Muscle of back (tissue), 11 donors: ENCODE results near the gene VTN. TPM values are rescaled to one million over a fixed set of nuclear protein-coding genes. Genes with fewer than 3 reads are reported as not detected.

Experiments
- DNase-seq, 3 donors: peaks; one replicate each; pipeline versions ENCODE4 v3.0.0 to v3.0.0-alpha.2; 2013
- polyA plus RNA-seq, 10 donors: library from polyadenylated mRNA; unstranded; fragments of 120-200 nt; gene quantifications; one replicate each; pipeline ENCODE4 v1.2.1, GENCODE V29; 2013; ENCODE audit not compliant: insufficient read length in 10 of 10

VTN gene
- polyA plus RNA-seq, 10 donors = 0.17 to 2.7 (median 0.46) TPM

DNA sequence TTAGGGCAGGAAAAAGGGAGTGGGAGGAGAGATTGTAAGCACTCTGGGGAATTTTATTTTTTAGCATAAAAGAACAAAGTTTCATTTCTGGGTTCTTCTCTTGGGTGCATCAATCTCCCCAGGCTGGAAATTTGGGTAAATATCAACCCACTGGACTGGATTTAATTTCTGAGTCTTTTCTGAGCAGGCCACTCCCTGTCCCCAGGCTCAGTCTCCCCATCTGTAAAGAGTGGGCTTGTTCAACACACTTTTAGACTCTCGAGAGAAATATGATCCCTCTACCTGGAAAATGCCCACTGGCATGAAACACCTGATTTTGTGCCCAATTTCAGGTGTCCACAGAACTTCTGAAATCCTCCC is 617 bp upstream of the VTN start:
- DNase-seq = no peak

DNA sequence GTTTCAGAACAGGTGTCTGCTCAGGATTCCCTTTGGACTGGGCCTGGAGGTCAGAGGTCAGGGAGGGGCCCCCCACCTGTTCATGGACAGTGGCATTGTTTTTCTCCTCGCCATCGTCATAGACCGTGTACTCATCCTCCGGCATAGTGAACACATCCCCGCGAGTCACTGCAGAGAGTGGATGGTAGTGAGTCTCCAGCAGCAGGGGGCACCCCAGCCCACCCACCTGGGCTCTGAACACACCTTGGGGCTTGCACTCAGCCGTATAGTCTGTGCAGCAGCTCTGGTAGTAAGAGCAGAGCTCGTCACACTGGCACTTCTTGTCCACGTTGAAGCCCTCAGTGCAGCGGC is 448 bp downstream of the VTN start:
- no peak for DNase-seq

DNA sequence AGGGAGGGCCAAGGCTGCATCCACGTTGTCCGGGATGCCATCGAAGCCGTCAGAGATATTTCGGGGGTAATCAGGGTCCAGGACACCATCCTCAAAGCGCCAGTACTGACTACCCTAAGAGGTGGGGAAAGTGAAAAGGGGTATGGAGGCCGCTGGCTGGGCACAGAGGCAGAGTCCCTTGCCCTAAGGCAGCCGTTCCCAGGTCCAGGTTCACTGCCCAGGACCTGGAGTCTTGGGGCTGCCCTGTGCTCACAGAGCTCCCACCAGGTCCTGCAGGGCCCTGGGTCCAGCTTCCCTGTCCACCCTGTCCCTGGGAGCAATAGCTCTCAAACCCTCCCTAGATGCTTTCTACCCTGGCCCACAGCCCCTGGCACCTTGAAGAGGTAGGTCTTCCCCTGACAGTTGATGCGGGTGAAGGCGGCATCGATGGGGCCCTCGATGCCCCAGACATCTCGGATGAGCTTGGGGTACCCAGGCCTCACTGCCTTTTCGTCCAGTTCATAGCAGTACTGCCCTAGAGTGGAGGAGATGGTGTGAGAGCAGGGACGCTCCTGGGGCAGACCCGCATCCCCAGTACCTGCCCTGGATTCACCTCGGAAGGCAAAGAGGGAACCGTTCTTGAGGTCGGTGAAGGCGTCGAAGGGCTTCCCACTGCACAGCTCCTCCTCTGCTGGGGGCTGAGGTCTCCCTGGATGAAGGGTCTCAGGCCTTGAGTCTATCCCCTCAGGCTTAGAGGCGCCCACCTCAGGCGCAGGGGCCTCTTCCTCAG is 1.0 kb downstream of the VTN start:
- DNase-seq = no peak

DNA sequence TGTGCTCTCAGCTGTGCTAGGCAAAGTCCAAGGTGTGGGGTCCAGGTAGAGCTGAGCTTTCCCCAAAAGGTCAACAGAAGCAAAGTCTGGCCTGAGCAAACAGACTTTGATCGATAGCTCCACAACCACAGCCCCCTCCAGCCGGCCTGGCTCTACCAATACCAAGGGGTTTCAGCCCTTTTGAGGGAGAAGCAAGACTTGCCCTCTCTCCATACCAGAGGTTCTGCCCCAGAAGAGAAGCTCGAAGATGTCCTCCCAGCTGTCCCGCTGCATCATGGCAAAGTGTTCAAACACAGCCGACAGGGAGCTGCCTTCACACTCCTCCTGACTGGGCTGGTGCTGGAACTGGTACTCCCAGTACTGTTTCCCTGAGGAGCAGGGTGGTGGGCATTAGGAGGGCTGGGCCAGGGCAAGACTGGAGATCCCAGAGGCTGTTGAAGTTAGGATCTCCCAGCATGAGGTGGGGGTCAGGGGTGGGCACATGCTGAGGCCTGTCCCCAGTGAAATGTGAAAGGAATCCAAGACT is 1.7 kb downstream of the VTN start:
- DNase-seq = no peak

DNA sequence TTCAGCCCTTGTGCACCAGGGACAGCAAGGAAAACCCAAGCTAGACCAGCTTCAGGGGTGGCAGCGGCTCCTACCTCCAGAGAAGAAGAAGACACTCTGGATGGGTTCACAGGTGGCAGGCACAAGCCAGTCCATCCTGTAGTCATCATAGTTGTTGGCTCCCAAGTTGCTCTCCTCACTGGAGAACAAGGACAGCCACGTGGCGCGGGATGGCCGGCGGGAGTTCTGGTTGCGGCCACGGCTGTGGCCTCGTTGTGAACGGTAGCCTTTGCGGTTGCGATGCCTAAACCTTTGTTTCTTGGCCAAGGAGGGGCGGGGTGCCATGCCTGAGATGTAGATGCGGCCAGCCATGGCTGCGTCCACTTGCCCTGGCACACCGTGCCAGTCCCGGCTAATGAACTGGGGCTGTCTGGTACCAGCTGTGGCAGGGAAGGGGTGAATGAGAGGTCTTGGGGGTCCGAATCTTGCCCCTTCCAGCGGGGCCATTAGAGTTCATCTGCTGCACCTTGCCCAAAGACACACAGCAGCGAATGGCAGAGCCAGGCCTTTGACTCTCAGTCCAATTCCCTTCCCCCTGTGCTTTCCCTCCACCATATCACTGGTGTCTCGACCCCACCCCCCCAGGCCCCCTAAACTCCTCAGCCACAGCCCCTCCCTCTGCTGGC is 2.3 kb downstream of the VTN start:
- DNase-seq = no peak

DNA sequence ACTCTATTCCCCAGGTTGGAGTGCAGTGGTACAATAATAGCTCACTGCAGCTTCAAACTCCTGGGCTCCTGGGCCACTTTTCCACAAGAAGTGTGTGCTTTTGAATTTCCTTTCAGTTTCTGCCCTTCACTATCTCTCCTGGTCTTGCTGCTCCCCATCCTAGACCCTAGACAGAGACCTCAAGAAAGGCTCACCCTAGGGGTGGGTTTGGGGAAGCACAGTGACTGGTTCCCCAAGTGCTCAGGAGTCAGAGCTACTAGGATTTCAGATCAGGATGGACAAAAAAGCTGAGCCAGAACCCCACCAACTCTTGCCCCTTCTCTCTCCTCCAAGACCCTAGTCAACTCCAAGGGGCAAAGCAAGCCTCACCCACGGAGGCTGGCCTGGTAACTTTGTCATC is 3.5 kb downstream of the VTN start:
- no peak for DNase-seq

DNA sequence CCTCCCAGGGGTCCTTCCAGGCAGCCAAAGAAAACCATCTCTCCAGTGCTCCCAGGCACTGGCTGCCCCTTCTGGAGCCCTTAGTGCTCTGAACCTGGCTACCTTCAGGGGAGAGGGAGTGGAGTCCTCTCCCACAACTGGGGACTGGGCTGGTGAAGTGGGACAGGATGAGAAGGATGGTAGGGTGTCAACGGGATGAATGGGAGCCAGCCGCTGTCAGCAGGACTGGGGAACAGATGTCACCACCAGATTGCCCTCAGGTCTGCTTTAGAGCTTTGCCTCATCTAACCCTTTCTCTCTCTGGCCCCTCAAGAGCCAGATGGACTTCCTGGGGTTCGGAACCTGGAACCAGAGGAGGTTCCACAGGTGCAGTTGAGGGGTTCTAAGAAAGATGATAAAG is 4.6 kb downstream of the VTN start:
- DNase-seq = no peak

DNA sequence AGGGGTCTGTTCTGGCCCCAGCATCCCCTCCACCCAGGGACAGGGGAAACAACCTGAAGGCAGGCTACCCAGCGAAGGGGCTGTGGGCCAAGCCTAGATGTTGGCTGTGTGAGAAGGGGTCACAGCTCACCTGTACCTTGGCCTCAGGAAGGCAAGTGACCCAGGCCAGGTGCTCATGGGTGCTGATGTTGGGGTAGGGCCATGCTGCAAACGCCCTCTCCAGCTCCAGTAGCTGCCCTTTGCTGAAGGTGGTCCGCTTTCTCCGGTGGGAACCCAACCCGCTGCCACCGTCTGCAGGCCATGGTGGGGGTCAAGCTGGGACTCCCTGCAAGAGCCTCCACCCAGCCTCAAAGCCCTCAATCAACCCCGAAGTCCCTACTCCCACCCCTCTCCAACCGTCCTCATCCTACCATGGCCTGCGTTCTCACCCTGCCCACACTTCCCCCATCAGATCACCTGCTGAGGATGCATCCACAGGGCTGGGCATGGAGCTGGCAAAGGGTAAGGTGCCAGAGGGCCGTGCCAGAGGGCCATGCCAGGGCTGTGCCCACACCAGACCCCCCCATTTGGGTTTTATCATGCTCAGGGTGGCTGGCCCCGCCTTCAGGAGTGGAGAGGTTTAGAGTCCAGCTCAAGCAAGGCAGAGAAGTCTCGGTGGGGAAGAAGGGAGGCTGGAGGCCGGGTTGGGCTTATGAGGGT is 5.3 kb downstream of the VTN start, which contains the start of gene SEBOX:
Gene SEBOX, minus strand, starts transcription at position 535 of the 699 bp plus-strand sequence. Its CDS starts 48 bp downstream, at position 487.
- DNase-seq = no peak

DNA sequence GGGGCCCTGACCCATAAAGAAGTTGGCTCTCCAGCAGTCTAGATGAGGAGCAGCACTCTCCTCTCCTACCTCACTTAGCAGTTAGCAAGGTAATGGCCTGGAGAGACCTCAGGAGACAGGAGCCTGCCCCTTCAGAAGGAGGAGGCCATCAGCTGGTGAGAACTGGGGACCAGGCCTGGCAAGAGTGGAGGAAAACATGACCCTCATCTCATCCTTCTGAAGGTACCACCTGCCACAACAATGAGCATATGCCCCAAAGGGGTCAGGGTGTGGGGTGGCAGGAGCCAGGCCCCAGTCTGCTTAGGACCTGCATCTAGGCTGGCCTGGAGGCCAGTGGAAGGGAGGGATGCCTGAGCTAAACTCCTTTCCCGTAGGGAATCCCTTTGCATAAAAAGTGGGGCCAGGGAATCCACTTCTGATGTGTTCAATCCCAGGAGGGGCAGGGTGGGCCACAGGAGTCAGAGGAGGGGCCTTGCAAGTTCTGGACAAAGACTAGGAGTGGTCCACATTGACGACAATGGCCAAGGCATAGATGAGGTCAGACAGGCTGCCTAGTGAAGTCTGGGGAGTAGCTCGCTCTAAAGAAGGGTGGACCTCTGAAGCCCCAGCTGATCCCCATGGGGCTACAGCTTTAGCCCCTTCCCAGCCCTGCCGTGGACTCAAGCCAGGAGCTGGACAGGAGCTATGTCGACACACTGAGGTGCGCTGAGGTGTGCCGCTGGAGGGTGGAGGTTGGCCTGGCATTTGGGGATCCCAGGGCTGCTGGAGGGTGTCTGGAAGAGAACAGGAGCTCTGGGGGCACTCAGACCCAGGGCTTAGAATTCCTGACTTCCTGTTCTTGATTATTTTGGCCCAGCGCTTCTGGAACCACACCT is 6.1 kb downstream of the VTN start:
- no peak for DNase-seq

DNA sequence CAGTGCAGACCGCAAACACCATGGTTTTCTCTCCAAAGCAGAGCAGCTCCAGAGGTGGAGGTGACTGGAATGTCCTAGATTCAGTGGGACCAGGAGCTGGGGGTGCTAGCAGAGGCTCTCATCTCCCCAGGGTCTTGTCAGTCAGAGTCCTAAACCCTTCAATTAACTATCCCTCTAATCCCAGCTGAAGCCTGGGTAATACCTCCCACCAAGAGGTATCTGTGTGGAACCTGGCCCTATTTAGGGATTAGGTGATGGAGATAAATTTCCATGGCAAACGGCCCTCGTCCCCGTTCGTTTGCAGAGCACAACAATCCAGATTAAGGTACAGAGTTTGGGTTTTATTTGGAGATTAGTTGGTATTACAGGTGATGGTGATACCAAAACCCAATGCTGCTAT is 6.9 kb downstream of the VTN start:
- DNase-seq = no peak

DNA sequence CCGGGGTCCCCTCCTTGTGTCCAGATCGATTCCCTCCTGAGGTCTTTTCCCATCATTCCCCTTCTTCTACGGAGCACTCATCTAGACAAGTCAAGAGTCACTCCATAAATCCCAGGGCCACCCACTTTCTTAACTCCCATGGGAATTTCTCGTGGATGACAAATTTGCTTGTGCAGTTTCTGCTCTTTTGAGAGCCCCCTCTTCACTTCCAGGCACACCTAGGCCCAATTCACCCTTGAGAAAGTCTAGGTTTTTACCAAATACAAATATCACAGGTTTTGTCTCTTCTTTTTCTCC is 12.3 kb downstream of the VTN start:
- DNase-seq = no peak

DNA sequence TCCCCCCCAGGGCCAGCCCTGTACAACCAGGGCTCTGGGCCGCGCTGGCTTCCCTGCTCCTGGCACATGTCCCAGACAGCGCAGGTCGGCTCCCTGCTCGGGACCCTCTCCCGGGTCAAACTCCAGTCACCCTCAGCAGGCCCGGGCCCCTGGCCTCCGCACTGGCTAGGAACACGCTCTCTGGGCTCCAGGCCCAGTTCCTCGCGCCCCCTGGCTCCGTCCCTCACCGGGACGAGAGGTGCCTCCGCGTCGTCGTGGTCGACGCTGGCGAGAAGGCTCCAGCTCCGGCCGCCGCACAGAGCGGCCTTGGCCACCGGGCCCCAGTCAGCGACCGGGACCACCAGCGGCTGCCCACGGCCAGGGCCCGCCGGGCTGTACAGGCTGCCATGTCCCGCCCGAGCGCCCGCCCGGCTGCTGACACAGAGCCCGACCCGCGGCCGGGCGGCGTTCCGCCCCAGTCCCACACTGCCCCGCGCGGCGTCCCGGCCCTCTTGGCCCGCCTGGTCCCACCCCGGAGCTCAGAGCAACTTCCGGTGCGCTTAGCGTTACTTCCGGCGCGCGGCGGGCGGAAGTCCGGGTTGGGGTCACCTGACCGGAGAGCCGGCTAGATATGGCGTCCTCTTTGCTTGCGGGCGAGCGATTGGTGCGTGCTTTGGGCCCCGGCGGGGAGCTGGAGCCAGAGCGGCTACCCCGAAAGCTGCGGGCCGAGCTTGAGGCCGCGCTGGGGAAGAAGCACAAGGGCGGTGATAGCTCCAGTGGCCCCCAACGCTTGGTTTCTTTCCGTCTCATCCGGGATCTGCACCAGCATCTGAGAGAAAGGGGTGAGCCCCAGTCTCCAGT is 12.8 kb downstream of the VTN start, which contains the start of gene POLDIP2:
Gene POLDIP2, minus strand, starts transcription at position 467 of the 840 bp plus-strand sequence. Its CDS starts 79 bp downstream, at position 388.
- DNase-seq = peak; percentile 95 to 98 (median 97)

DNA sequence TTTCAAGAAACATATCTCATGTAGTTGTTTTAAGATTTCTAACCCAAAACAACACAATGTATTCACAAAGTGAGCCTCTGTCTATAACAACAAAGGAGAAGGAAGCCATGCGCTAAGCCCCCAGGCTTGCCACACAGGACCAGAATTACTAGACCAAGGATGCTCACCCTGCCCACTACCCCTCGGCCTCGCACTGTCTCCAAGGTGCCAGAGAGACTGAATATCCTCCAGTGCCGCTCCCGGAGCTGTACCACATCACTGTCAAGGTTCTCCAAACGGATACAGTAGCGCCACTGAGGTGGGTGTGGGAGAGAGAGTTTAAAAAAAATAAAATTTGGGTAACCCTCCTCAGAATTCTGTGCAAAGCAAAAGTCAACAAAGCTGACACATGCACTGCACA is 19.8 kb downstream of the VTN start:
- DNase-seq = no peak

DNA sequence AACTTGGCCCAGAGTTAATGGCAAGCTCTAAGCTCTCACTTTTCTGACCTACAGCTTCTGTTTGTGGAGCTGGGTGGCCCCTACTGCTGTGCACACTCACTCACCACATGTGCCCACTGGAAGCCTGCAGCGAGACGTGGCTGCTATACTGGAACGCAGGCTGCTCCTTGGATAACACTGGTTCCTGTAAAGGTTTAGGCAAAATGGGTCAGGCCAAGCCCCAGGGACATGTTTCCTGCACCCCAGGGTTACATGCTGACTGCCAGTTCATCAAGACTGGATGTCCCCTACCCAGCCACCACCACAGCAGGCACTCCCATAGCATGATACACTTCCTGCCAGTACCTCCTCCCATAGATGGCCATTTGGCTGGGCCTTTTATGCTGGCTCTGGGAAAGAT is 21.1 kb downstream of the VTN start:
- DNase-seq = no peak

DNA sequence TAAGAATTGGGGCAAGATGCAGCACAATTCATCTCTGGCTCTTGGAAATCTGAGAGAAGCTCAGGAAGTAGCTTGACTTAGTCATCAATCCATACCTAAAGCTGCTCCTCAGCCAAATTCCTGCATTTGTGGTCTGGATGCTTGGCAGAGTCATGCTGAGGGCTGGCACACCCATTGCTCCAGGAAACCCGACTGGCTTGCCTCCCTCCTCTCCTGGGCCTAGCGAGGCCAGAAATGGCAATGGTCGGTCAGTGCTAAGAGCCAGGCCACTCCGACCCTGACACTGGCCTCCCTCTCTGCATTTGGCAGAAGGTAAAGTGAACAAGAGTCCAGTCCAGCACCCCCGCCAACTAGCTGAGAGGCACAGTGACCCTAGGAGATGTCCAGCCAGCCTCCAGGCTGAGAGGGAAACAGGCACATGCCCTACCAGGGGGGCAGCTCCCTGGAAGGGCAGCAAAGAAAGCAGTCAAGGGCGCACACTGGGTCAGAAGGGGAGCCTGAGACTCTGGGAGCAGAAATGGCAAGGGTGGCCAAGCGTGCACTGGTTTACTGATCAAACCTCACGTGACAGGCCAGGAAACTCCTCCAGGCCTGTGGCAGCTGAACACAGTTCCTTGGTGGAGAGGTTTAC is 22.7 kb downstream of the VTN start:
- DNase-seq = peak in 1 of 3 donors; percentile 59

DNA sequence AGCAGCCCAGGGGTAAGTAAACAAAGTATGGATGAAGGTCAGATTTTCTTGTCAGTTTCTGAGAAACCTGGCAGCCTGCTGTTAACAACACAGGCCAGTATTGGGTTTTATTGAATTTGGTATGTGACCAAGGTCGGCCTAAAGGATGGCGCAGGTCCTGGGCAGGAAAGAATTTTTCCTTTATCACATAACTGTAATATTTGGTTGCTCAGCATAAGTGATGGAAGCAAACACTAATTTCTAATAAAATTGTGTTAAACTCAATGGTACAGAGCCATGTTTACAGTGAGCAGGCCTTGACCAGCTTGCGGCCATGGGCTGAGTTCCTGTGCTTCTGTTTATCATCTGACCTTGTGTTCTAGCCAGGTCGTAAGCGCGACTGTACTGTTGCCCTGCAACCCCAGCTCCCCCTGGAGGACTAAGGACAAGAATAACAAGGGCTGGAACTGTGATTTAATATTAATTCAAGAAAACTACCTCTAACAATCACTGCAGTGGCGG is 23.3 kb downstream of the VTN start:
- no peak for DNase-seq

DNA sequence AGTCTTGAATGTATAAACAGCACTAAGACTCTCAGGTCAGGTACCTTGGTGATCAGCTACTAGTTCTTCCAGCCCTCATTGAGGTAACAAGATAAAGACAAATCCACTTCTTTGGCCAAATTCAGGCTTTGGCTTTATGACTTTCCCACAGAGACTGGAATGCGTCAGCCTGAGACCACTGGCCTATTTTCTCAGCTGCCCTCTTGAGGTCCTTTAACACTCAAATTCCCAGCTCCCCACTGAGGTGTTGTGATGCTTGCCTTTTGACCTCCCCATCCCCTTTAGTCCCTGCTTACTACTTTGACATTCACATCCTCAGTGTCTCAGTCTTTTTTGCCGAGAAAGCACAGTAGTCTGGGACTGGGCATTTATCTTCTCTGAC is 23.9 kb downstream of the VTN start:
- no peak for DNase-seq

DNA sequence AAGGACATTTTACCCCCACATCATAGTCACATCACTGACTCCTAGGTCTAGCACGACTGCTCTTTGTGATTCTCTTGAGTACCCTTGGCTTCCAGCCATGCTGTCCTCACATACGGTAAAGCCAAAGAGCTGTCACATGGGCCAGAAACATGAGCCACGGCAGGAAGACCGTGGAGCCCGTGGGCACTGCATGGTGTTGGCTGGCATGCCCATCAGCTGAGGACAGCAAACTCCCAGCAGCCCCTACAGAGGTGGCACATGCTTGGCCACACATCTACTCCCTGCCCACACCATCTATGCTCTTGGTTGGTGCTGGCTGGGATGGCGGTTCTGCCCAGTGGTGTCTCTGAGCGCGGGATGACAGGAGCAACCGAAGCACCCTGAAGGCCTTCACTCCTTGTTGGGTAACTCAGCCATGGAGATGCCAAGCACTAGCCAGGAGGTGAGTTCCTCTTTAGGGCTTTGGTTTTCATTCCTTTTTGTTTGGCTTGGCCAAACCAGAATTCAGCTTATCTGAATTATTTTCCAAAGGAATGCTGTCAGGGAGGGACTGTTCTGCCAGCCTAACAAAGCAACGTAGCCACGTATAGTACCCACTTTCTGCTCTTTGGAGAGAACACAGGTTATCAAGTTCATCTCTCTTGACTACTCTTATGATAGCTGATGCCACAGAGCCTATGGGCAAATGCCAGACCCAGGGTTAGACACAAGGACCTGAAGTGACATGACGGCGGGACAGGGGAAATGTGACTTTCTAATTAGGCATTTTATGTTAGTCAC is 24.5 kb downstream of the VTN start:
- DNase-seq = no peak

DNA sequence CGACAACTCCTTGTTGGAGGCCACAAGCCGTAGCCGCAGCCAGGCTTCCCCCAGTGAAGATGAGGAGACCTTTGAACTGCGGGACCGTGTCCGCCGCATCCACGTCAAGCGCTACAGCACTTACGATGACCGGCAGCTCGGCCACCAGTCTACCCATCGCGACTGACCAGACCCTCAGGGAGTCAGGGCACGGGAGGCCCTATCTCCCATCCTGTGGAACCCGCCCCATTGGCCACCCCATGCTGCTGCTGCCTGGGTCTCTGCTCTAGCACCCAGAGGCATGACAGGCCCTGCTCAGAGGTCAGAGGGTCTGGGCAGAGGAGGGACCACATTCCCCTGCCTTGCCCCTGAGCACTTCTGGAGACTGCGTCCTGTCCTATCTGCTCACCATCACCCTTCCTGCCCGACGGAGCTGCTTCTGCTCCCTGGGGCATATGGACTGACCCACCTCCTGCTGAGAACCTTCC is 25.6 kb downstream of the VTN start:
- no peak for DNase-seq
